GM21723 (cell line): ENCODE measurements around the gene RIC8A.
"Not testable (repeated sequence)": the region's sequence is repeated elsewhere in the genome, so short reads cannot be mapped to it uniquely, and the experiment has no call there.

ENCODE experiments used
- ATAC-seq: cut with Tn5 transposase; IDR thresholded peaks from one replicate; pipeline ENCODE4 v1.9.1; 2021; ENCODE audit warnings: mild to moderate bottlenecking, moderate library complexity; ENCODE audit not compliant: unreplicated experiment

The RIC8A gene

GRCh38 chr11:207208-207862, at the start of gene RIC8A, which contains the start of gene BET1L:
TSS of gene RIC8A (plus strand) at chr11:207708. CDS start at chr11:208855, 1,147 bp downstream.
TSS of gene BET1L (minus strand) at chr11:207399. CDS start at chr11:207321, 78 bp downstream.
- ATAC-seq: peak; percentile 74

GRCh38 chr11:180242-180641, 27.3 kb upstream of the RIC8A start:
- not testable (repeated sequence) for ATAC-seq

- peak; percentile 8 for ATAC-seq
Measured at GRCh38 chr11:189200-189783, 18.2 kb upstream of the RIC8A start.

GRCh38 chr11:189843-190311, 17.6 kb upstream of the RIC8A start:
- ATAC-seq: peak; percentile 65

GRCh38 chr11:190546-190945, 17.0 kb upstream of the RIC8A start:
- not testable (repeated sequence) for ATAC-seq

- ATAC-seq: not testable (repeated sequence)
Measured at GRCh38 chr11:191490-192478, 15.7 kb upstream of the RIC8A start.

GRCh38 chr11:192674-193128, 14.8 kb upstream of the RIC8A start, which contains the start of gene SCGB1C1:
TSS of gene SCGB1C1 (plus strand) at chr11:193078. CDS start at chr11:193100, 22 bp downstream.
- not testable (repeated sequence) for ATAC-seq

- not testable (repeated sequence) for ATAC-seq
Measured at GRCh38 chr11:193481-193880, 14.0 kb upstream of the RIC8A start.

GRCh38 chr11:196786-197731, 10.4 kb upstream of the RIC8A start:
- no peak for ATAC-seq

- ATAC-seq: no peak
Measured at GRCh38 chr11:197741-198235, 9.7 kb upstream of the RIC8A start.

- no peak for ATAC-seq
Measured at GRCh38 chr11:198236-198806, 9.2 kb upstream of the RIC8A start.

GRCh38 chr11:199004-199581, 8.4 kb upstream of the RIC8A start:
- no peak for ATAC-seq

- no peak for ATAC-seq
Measured at GRCh38 chr11:199782-200181, 7.7 kb upstream of the RIC8A start.

GRCh38 chr11:200224-201003, 7.1 kb upstream of the RIC8A start:
- no peak for ATAC-seq

- ATAC-seq: no peak
Measured at GRCh38 chr11:201966-202365, 5.5 kb upstream of the RIC8A start.

GRCh38 chr11:202490-202889, 5.0 kb upstream of the RIC8A start:
- ATAC-seq: no peak

- ATAC-seq: no peak
Measured at GRCh38 chr11:203056-203944, 4.2 kb upstream of the RIC8A start.
